Stimulated activated CD4-positive, alpha-beta T cell treated with anti-CD3 and anti-CD28 coated beads, Interleukin-12 subunit alpha, Interleukin-12 subunit beta, amount 100 ng/mL, for 24 hours (primary cell): ENCODE data around the gene VWC2L.

ENCODE experiments used
- DNase-seq, 2 experiments: peaks; one replicate each; pipeline ENCODE4 v3.0.0-alpha.2; 2020; ENCODE audit warnings: low read depth in 2 of 2

The VWC2L gene

DNA sequence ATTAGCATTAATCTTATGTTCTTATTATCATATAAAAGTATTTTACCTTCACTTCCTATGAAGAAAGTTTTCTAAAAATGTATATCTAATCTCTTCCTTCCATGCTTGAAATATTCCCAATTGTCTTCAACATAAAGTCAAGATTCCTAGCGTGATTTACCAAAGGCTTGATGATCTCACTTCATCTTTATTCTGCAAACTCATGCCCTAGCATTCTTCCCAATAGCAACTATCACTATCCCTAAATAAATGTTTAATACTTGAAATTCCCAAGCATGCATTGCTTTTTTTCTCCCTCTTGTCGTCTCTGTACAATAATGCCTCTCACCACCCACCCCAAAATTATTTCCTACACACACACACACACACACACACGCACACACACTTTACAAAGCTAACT is 125.8 kb downstream of the VWC2L start:
- no peak for DNase-seq

DNA sequence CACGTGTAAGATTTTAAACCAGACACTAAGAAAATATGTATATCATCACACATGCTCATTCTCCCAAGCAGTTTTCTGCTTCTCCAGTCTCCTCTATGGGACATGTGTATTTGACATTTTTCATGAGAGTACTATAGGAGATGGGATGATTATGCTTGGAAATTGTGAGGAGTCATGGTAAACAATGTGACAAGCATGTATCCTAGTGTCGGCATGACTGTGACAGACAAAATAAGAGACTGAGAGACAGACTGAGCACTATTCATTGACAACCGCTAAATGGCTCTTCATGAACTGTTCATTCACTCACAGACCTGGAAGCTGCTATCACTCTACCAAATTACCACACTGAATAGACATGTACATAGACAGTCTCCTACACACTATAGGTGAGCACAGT is 127.1 kb downstream of the VWC2L start:
- DNase-seq: no peak

DNA sequence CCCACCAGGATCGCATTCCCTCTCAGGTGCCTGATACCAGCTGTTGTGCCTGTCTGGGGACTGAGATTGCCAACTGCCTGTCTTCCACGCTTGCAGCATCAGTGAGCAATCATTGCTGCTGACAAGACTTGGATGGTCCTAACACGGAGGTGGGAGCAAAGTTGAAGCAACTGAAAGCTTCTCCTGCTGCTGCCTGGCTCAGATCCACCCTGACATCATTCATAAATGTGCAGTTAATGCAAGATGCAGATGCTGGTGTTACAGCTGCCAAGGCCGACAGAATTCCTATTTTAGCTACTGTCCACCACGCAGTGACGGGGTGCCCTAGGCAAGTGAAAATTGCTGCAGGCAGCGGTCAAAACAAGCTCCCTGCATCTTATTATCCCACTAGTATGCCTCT is 131.4 kb downstream of the VWC2L start:
- no peak for DNase-seq

DNA sequence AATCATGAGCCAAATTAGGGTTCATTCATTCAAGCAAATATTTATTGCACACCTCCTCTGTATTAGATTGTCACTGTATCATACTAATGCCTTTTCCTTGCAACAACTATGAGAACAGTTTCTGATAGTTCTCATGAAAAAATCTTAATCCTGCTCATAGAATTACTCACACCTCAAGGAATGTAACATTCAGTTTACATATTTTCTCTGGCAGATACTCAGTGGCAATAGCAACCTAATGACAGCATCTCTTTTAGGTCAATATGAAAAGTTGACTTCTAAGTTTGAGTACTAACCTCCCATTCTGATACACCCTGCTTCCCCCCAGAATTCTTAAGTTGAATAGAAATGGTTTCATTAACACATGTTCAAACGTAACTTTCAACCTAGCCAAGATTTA is 132.0 kb downstream of the VWC2L start:
- DNase-seq: no peak

DNA sequence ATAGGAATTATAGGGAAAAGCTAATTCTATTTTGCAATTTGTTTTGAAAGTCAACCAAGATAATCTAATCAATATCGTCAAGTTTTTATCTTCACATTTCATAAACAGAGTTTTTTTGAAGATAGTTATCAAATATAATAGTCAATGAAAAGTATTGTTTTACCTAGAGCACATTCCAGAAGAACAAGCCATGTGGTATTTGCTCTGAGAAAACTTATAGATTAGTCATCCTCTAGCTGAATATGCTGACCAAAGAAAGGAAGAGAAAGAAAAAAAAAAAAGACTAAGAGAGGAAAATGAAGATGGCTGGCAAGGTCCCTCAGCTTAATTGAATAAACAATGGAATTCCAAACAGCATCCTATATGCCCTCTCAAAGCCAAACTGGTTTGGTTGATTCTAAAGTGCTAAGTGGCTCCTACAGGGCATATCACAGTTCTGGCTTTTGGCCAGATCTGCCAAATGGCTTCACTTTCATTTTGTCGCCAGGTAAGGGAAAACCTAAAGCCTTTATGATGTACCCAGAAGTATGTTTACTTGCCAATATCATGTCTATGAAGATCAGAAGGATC is 132.6 kb downstream of the VWC2L start:
- DNase-seq: no peak

DNA sequence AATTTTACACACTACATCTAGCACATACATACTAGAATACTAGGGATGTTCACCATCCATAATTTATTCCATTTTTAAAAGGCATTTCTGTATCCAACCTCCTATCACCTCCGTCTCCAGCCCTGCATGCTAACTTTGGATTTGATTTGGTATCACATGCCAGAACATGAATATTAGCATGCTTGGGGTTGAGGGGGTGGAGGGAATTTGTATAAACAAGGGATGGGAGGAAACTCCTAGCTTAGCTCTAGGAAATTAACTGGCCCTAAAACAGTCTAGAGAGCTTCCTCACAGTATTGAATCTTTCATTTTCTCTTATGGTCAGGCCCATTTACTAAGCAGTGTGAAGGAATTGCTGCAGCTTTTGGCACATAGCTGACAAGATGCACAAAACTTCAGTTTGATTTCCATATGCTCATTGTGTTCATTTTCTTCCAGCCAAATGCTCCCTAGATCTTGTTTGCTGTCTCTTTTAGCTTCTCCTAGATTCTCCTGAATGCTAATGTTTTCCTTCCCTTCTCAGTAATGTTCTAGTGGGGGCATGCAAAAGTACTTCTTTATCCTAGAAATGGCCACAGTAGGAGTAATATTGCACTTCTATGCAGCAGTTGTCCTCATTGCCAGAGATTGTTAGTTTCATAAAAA is 135.2 kb downstream of the VWC2L start:
- DNase-seq: no peak

DNA sequence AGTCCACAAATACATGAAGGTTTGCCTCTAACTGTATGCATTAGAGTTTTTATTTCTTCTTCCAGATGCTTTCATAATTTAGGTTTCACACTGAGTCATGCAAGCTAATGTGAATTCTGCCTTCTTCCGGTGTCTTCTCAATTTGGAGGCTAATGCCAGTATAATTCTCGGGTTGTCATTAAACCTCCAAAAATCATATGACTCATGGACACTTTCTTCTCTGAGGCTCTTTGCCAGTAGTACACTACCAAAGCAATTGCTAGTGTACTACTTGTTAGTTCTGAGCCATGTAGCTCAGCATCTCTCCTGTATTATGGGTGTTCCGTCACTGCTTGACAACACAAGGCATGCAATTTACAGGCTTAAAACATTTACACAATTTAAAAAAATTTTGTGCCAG is 137.1 kb downstream of the VWC2L start:
- no peak for DNase-seq

DNA sequence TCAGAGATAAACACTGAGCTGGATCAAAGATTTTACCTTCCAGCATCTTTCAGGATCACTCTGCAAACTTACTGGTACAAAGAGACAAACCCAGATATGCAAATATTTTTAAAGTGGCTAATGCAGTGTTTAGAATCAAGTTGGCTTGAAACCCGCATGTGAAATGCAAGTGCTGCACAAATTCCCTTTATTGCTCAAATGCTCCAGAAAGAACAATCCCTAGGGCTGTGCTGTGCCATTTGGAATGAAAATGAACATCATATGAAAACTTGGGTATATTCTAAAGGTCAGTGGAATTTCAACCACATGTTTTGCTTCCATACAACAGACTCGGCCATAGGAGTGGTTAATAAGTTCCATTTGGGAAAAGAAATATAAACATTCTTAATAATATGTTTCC is 139.1 kb downstream of the VWC2L start:
- DNase-seq: no peak

DNA sequence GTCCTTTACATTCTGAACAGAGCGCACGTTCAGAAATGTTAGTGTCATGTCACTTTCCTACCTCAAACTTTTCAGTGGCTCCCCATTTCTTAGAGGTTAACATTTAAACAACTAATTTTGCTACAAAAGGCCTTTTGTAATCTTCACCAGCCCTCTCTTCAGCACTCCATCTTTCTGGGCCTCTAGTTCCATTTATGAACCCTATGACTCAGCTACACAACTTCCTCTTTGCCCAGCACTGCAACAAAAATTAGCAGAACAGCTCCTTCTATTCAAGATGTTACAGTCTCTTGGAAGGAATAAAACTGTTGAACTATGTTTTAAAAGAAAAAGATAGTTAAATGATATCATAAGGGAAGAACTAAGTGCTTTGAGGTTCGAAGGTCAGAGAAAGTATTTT is 139.9 kb downstream of the VWC2L start:
- DNase-seq: no peak

DNA sequence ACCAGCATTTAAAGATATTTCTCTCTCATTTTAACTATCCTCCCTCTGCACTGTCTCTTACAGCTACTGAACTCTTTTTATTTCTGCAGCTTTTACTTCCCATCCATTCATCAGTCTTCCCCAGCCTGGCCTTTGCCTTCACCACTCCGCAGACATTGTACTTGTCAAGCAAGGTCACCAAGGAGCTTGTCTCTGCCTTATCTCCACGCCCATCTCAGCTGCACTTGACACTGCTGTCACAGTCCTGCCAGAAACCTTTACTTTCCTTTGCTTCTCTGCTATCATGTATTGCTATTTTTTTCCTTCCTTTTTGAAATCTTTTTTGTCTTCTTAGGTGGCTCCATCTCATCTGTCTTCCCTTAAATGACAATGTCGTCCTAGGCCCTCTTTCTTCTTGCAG is 147.0 kb downstream of the VWC2L start:
- DNase-seq: no peak

DNA sequence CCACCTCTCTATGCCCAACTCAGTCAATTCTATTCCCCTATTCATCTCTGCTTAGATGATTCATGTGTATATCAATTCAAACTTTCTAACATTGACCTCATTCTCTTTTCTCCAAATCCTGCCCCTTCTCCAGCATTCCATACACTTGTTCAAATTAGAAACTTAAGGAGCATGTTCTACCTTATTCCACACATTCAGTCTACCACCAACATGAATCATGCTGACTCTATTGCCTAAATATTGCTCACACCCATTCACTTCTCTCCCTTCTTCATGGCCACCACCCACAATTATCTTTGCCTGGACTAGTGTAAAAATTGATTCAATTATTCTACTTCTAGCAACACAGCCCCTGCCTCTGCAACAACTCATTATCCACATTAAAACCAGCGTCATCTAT is 147.5 kb downstream of the VWC2L start:
- no peak for DNase-seq

DNA sequence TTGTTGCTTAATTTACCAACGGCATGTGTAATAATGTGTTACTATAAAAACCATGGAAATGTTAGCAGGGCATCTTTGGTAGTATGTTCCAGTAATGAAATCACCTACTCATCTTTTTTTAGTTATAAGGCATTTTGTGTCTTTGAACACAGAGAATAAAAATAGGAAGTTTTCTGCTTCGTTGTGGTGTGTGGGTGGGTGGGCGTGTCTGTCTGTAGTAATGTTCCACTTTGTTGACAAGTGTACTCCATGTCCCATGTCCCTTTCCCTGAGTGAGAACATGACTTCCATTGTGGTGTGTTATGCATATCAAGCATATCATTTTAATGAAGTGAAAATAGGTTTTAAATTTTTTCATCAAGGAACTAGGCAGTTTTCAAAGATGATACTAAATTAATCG is 149.3 kb downstream of the VWC2L start:
- DNase-seq: no peak

DNA sequence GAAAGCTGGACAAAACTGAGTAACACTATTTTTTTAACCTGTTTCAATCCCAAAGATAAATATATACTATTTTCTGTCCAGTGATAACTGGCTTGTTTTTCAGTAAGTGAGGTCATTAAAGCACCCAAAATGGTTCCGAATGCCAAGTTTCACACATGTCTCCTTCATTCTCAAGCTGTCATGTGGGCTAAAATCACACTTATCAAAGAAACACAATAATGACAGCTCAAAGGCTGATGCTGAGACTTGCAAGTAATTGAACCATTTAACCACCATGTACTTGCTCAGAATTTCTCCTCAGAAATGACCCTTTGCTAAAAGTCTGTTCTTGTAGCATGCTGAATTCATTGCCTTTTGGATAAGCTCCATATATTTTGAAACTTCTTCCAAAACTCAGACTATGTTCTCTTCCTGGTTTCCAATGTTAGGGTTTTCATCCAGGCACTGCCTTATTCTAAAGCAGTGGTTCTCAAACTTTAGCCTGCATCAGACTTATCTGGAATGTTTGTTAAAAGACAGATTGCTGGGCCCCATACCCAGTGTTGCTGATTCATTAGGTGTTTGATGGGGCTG is 149.8 kb downstream of the VWC2L start:
- no peak for DNase-seq

DNA sequence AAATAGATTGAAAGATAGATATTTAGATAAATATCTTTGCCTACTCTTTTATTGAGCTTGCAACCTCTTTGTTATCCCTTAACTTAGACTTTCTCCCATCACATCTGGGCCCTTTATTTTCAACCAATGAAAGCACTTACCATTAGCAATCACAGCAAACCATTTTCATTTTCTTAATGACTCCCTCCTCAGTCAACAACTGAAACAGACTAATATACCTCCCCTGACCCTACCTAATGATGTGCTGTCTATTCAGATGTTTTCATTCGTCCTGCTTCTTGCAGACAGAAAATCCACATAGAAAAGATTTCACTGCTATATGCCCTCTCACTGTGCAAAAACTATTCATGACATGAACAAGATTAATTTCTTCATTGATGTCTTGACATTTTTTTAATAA is 154.4 kb downstream of the VWC2L start:
- no peak for DNase-seq

DNA sequence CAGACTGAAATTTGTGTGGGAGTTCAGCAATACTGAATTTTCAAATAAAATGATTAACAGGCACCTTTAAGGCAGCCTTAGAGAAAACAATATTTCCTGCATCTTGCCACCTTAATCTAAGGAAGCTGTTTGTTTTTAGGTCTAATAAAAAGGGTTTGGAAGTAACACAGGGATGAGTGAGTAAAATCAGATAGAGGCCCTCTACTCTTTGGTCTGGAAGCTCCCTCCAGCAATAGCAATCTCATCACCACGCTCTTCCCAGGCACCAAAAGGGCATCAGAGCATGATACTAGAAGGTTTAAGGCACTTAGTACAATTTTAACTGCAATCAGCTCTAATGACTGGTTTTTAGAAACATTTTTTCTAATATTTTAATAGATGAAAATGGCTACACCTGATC is 155.6 kb downstream of the VWC2L start:
- no peak for DNase-seq

DNA sequence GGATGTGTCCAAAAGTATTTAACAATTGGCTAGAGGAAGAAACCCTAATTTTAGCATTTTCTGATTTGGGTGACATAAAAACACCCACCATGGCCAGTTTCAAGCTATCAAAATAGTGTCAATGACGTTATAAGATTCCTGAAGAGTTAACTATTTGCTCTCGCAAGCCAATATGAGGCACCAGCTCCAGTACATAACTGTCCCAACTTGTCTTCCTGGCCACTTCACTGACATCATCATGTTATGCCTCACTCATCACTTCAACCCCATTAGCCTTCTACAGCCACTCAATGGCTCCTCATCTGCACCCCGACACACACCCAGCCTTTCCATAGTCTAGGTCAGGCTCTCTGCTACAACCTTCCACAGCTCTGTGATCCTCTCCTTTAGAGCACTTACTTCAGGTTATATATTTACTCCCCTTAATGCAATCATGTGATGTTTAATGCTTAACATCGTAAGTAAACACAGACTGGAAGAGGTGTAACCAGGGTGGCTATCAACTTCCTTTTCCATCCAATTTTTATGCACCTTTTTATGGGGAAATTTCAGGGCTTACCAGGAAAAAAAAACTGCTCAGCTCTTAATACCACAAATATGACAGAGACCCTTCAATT is 158.7 kb downstream of the VWC2L start:
- DNase-seq: no peak

DNA sequence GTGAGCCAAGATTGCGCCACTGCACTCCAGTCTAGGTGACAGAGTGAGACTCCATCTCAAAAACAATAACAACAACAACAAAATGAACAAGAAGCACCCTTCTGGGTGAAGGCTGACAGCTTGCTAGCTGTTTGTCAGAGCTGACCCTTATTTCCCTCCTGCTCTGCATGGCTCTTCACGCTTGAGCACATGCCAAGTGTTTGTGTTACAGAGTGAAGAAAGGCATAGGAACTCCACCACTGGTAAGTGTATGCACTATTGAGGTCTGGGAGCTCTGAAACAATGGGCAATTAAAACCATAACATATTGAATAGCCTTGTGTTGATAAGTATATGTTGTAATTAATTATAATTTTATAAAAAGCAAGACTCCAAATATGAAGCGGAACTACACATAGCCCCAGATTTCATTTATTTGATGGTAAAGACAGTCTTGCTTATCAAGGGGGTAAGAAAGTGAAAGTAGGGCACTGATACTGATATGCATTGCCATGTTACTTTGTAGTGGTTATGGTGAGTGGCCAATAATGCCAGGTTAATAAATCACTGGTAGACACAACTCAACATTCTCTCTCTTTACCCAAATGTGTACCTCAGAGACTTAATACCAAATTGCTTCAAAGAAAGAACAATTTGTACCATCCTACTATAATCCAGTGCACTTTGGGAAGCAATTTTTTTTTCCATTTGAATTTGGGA is 163.4 kb downstream of the VWC2L start:
- DNase-seq: no peak

DNA sequence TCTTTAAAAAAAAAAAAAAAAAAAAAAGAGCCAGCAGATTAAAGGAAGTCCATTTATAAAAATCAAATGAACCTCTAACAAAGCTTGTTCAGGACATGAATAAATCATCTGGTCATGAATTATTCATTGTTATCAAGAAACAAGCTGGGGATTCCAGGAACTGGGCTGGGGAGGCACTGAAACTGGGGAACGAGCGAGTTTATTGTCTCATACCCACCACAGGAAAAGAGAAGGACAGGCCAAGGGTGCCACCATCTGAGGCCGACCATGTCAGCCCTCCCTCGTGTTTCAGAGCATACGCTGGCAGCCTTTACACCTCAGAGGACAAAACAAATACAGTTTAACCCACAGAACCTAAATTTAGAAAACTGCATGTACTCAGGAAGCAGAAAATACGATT is 164.2 kb downstream of the VWC2L start:
- DNase-seq: no peak

DNA sequence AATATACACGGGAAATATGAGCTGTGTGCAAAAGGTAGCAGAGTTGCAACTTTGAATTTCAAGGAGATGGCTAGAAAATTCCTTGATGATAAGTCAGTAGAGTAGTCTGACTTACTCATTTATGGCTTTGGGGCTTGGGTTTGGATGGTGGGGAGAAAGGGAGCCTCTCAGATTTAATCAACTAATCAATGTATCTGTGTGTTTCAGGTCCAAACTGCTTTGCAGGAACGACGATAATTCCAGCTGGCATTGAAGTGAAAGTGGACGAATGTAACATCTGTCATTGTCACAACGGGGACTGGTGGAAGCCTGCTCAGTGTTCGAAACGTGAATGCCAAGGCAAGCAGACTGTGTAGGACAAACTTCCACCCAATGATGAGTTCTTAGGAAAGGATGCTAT is 164.6 kb downstream of the VWC2L start:
- no peak for DNase-seq

DNA sequence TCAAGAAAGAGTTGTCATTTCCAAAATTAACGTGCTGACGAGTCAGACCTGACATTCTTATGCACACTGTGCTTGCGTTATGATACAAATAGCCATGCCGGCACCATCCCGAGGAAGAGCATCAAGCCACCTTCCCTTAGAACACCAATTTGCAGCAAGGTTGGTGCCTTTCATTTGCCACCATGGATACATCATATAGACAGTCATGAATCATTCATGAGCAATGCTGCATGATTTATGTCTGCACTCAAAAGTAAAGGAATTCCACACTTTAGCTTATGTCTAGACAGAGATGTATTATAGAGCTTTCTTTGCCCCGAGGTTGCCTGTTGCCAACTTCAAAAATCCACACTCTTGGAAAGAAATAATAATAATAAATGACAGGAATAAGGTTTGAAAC is 166.9 kb downstream of the VWC2L start:
- DNase-seq: no peak

DNA sequence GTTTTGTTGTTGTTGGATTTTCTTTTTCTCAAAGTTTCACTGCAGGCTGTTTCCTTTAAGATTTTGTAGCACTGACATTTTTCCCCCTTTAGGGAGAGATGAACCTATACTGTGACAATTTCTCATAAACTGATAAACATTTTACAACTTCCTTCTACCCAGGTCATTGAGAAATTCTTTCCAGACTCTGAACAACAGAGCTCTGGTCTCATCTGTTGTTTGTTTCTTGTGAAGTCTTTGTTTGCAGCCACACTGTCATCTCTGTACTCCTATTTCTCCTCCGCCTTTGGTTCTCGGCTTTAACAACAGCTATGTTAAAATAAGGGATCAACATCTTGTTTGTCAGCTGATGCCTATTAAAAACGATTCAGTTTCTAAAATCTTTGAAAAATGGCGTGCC is 167.6 kb downstream of the VWC2L start:
- DNase-seq: no peak

DNA sequence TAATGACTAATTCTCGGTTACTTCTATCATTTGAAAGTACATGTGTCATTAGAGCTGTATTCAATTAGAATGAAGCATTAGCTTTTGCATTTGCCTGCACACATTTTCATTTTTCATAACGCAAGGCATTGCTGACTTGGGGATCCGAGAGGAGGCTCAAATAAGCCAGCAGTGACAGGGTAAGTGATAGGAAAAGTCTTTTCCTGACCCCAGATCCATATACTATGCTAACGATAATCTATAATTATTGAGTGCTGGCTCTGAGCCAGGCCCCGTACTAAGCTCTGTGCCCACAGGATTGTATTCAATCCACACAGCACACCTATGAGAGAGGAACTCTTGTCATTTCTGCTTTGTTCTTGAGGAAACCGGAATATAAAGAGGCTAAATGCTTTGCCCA is 168.2 kb downstream of the VWC2L start:
- no peak for DNase-seq

DNA sequence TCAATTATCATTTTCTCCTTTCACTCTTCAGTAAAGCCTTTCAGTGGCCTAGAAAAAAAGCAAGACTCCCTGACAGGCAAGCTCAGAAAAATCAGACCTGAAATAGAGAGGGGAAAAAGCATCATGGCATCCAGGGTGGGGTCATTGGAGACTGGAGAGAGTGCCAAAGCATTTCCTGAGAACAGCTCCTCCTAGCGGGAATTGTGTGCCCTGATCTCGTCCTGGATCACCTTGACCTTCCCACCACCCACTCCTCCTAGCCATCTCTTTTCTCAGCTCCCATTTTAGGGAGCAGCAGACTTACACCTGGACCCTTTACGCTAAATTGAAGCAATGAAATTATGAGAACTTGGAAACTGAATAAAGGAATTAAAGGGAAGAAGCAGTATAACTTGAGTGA is 176.6 kb downstream of the VWC2L start:
- DNase-seq: no peak
